D721Med (cell line): ENCODE data around the gene SEPTIN7.

Experiments used
- DNase-seq: peaks from one replicate; pipeline ENCODE4 v3.0.0; 2011; ENCODE audit warnings: low spot score; ENCODE audit not compliant: insufficient read length
- FAIRE-seq: peaks from 2 replicates; lab custom pipeline; 2011; peaks lifted over from hg19 to GRCh38; lab: Jason Lieb, UNC
- CTCF ChIP-seq: IDR thresholded peaks from 2 replicates; pipeline ENCODE4 v1.5.1; 2012; ENCODE audit warnings: mild to moderate bottlenecking, control low read depth; ENCODE audit not compliant: insufficient read depth; ENCODE audit errors: missing control alignments

SEPTIN7 gene

DNA sequence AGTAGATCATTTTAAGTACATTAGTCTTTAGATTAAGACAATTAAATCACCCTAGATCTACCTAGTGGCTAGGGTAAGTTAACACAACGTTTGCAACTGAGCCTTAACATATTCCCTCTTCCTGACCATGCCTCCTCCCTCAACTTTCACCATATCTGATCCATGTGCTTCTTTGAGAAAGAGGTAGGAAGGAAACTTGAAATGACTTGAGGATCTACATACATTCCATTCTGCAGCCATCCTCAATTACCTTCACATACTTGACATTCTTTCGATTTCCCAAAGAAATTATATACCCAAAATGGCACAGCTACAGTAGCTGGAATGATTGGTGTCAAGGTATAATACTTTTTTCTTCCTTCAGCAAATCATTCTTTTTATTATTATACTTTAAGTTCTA is 12.9 kb upstream of the SEPTIN7 start:
- DNase-seq, result no peak
- no peak for TF ChIP-seq CTCF
- FAIRE-seq, result no peak

- no peak for TF ChIP-seq CTCF
- FAIRE-seq (no peak), DNase-seq (no peak)
These were observed 8.4 kb upstream of the SEPTIN7 start for GRCh38 chr7:35792472-35792871.

DNA sequence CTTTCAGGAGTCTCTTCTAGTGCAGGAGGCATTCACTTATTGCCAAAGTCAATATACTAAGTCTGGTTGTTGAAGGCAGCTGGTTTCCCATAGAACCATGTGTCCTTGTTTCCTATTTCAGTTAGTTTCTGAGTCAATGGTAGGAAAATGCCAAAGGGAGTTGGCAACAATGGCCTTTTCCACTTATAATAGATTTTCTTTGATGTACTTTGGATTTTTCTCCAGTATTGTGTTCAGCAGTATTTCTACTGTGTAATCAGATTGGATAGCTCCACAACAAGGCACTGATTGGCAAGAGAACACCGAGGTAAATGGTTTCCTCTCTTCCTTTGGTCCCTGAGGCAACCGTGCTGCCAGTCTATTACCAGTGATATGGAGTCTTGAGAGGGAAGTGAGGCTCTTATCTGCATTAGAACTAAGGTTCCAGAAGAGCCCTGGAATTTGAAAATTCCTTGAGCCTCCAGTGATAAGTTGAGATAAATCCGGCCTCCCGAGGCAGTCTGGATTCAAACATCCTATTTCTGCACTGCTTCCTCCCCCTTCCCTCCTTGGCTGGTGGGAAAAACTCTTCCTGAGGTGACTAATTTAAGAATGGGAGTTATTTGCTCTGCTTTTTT is 7.9 kb upstream of the SEPTIN7 start:
- FAIRE-seq (no peak), DNase-seq (no peak)
- no peak for TF ChIP-seq CTCF

DNA sequence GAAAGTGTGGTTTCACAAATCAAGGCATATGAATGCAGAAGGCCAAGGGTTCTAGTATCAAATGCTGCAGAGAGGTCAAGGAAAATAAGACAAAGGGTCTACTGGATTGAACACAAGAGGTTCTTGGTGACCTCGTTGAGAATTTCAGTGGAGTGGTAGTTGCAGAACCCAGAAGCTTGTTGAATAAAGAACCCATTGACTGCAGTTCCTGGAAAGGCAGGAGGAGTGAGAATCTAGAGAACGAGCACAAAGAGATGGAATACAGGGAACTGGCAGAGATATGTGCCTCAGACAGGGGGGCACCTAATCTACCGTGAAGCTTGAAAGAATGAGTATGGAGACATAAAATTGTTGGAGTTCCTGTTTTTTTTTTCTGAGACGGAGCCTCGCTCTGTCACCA is 3.5 kb upstream of the SEPTIN7 start:
- DNase-seq (no peak), FAIRE-seq (no peak)
- no peak for TF ChIP-seq CTCF

DNA sequence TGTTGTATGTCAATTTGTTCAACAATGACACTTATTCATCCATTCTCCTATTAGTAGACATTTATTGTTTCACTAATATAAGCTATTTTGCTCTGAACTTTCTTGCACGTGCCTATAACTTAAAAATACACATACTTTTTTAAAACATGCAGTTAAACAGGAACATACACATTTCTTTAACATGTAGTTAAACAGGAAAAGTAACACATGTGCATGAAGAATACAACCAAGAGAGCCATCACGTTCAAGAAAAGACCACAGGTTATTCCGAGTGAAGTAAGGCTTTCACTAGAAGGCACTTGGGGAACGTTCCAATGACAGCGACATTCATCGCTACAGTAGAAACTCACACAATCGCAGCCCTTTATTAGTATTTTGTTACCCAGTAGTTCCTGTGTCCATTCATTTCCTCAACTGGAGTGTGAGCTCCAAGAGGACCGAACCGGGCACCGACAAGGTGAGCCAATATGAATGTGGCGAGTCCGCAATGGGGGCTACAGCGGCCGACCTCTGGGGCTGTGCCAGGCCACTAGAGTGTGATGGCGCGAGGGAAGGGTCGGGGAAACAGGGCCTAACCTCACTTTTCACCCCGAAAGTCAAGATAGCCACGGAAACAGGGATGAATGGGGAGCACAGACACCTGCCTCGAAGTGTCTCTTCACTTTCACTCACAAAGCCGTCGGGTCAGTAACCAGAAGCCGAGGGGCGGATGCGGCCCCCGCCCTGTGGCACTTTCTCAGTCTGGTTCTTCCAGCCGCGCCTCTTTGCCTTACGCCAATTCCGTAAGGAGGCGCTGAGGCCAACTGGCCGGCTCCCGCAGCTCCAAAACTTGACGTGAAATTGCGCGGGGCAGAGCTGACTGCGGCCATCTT is 775 bp upstream of the SEPTIN7 start:
- no peak for TF ChIP-seq CTCF
- FAIRE-seq (peak; percentile 55), DNase-seq (no peak)

DNA sequence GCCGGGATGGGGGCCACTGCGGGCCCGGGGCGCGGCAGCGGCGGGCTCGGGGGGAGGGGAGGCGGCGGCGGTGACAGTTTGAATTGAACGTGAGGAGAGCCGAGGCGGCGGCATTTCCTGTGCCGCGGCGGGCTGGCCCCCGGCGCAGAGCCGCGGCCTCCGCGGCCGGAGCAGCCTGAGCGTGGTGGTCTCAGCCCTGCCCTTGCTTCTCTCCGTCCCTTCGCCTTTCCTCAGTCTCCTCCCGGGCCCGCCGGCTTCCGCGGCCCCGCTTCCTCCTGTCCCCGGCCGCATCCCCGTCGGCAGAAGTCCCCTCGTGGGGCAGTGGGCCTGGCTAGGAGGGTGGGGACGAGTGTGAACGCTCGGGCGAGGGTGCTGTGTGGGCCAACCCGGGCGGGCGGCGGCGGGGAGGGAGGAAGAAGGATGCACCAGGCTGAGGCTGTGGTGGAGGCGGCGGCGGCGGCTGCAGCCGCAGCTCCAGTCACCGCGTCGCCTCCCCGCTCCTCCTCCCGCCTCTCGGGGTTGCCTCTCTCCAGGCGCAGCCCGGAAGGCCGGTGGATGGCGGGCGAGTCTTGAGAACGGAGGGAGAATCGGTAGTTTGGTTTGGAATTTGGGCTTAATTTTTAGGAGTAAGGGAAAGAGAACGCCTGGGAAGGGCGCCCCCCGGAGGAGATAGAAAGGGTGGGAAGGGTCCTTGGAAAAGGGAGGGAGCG is 690 bp downstream of the SEPTIN7 start:
- no peak for FAIRE-seq
- TF ChIP-seq CTCF, result peak; percentile 66
- no peak for DNase-seq
